CD8-positive, alpha-beta memory T cell (primary cell): ENCODE results near the gene FAM168A. TPM values are rescaled to one million over a fixed set of nuclear protein-coding genes. Genes with fewer than 3 reads are reported as not detected.

ENCODE experiments used
- CTCF ChIA-PET: fragments of 350-600 bp; sonication (Branson Sonifier 250); formaldehyde crosslinking; loops from one replicate; lab custom pipeline; 2021; ENCODE audit warnings: antibody characterized with exemption; lab: Charles Lee
- POLR2A ChIA-PET: fragments of 350-600 bp; sonication (Branson Sonifier 250); formaldehyde crosslinking; loops from one replicate; lab custom pipeline; 2021; ENCODE audit warnings: antibody characterized with exemption; lab: Charles Lee
- DNase-seq, 5 donors: peaks; one replicate each; pipeline versions ENCODE4 v3.0.0 to v3.0.0-alpha.2; 2020 to 2022; ENCODE audit warnings: mixed read lengths in 1 of 5
- H3K27ac ChIP-seq: one replicate; pipeline ENCODE4 v1.7.0; 2013; ENCODE audit warnings: low read depth, mild to moderate bottlenecking, low read length, moderate library complexity
- H3K27me3 ChIP-seq: 2 replicates; pipeline ENCODE4 v1.7.0; 2013; ENCODE audit warnings: low read length, mild to moderate bottlenecking; ENCODE audit not compliant: insufficient read depth, poor library complexity, severe bottlenecking
- H3K36me3 ChIP-seq: 2 replicates; pipeline ENCODE4 v1.7.0; 2013; ENCODE audit warnings: mild to moderate bottlenecking, low read length, moderate library complexity; ENCODE audit not compliant: insufficient read depth
- H3K4me1 ChIP-seq: 2 replicates; pipeline ENCODE4 v1.7.0; 2013; ENCODE audit warnings: mild to moderate bottlenecking, low read length, moderate library complexity; ENCODE audit not compliant: insufficient read depth
- H3K4me3 ChIP-seq: 2 replicates; pipeline ENCODE4 v1.7.0; 2013; ENCODE audit warnings: mild to moderate bottlenecking, low read length
- H3K9me3 ChIP-seq: 2 replicates; pipeline ENCODE4 v1.7.0; 2013; ENCODE audit warnings: mild to moderate bottlenecking, low read length
- H3K27ac Mint-ChIP-seq, 8 donors: one replicate each; pipeline ENCODE4 v1.8.0; 2020 to 2021; ENCODE audit warnings: mixed read lengths in 8 of 8, mild to moderate bottlenecking in 6 of 8, inconsistent platforms in 3 of 8, moderate library complexity in 3 of 8
- H3K27me3 Mint-ChIP-seq, 2 donors: one replicate each; pipeline ENCODE4 v1.8.0; 2020 to 2021; ENCODE audit warnings: mixed read lengths in 2 of 2, mild to moderate bottlenecking in 1 of 2, moderate library complexity in 1 of 2
- H3K36me3 Mint-ChIP-seq, 3 donors: one replicate each; pipeline ENCODE4 v1.8.0; 2020 to 2021; ENCODE audit warnings: mixed read lengths in 3 of 3, inconsistent platforms in 1 of 3, mild to moderate bottlenecking in 1 of 3
- H3K4me1 Mint-ChIP-seq, 3 donors: one replicate each; pipeline ENCODE4 v1.8.0; 2020 to 2021; ENCODE audit warnings: mixed read lengths in 3 of 3, inconsistent platforms in 1 of 3, mild to moderate bottlenecking in 1 of 3
- H3K4me3 Mint-ChIP-seq, 7 donors: one replicate each; pipeline ENCODE4 v1.8.0; 2020 to 2021; ENCODE audit warnings: mixed read lengths in 7 of 7, mild to moderate bottlenecking in 6 of 7, moderate library complexity in 4 of 7, inconsistent platforms in 2 of 7
- H3K9me3 Mint-ChIP-seq, 5 donors: one replicate each; pipeline ENCODE4 v1.8.0; 2020 to 2022; ENCODE audit warnings: mixed read lengths in 5 of 5, mild to moderate bottlenecking in 3 of 5, moderate library complexity in 2 of 5, inconsistent platforms in 1 of 5
- polyA plus RNA-seq: library from polyadenylated mRNA; unstranded; fragments of 300-500 nt; fragmentation: Illumina TruSeq; gene quantifications from one replicate; pipeline ENCODE4 v1.2.3, GENCODE V29; 2021
- total RNA-seq, 2 experiments: library from RNA; stranded (reverse); gene quantifications; one replicate each; pipeline ENCODE4 v1.2.3, GENCODE V29; 2021

The FAM168A gene
- total and polyA plus RNA-seq, 3 experiments from 2014 or later: 2.5 to 13.1 (median 11.7) TPM

- Histone ChIP-seq H3K27ac (no peak overlapping the region), H3K4me1 (peaks cover 44% of the 10 kb centered on the region), H3K36me3 (no peaks in the 10 kb centered on the region), H3K9me3 (no peaks in the 10 kb centered on the region), H3K4me3 (no peak overlapping the region), H3K27me3 (no peaks in the 10 kb centered on the region)
- DNase-seq: no peak
- H3K36me3 Mint-ChIP-seq: peaks cover 0 to 6% (median 0%) of the 10 kb centered on the region in 3 donors
- H3K27me3 Mint-ChIP-seq: peaks cover 0 to 9% of the 10 kb centered on the region in 2 donors
- H3K9me3 Mint-ChIP-seq: no peaks in the 10 kb centered on the region
- peak overlapping the region in 2 of 7 donors; percentile 34 to 54 for H3K4me3 Mint-ChIP-seq
- peaks cover 58 to 88% (median 59%) of the 10 kb centered on the region in 3 donors for H3K4me1 Mint-ChIP-seq
- peak overlapping the region in 6 of 8 donors; percentile 36 to 83 (median 61) for H3K27ac Mint-ChIP-seq
- ChIA-PET POLR2A (no interaction called here), CTCF (interaction anchor here (5.3 kb wide), 1 partner anchor 29 kb away, joined by 31 read pairs; no protein-coding TSS in a partner anchor)
These were observed 217.0 kb downstream of the FAM168A start for GRCh38 chr11:73380897-73381410.

DNA sequence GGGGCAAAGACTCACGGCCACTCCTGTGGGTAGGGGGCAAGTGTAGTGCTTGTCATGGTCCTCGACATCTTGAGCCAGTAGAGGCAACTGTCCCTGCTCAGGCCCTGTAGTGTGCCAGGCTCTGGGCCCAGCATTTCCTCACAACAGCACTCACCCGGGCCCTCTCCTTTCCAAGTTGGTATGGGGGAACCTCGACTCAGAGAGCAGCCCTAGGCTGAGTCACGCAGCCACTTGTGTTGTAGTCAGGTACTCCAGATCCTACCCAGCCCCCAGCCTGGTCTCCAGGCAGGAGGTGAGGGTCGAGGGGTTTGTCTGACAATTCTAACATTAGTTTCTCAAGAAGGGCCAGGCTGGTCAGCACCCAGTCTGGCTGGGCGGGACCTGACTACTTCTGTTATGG is 217.6 kb downstream of the FAM168A start:
- Histone ChIP-seq H3K4me3 (no peak overlapping the region), H3K27ac (no peak overlapping the region), H3K9me3 (no peaks in the 10 kb centered on the region), H3K4me1 (peaks cover 44% of the 10 kb centered on the region), H3K36me3 (no peaks in the 10 kb centered on the region), H3K27me3 (no peaks in the 10 kb centered on the region)
- no peaks in the 10 kb centered on the region for H3K9me3 Mint-ChIP-seq
- peaks cover 52 to 88% (median 59%) of the 10 kb centered on the region in 3 donors for H3K4me1 Mint-ChIP-seq
- DNase-seq: no peak
- peak overlapping the region in 6 of 8 donors; percentile 12 to 83 (median 72) for H3K27ac Mint-ChIP-seq
- peaks cover 0 to 9% of the 10 kb centered on the region in 2 donors for H3K27me3 Mint-ChIP-seq
- ChIA-PET POLR2A (no interaction called here), CTCF (interaction anchor here (0.8 to 5.3 kb wide), 3 partner anchors 29 to 74 kb away, joined by 3 to 31 read pairs (median 4); no protein-coding TSS in a partner anchor)
- H3K36me3 Mint-ChIP-seq: peaks cover 0 to 6% (median 0%) of the 10 kb centered on the region in 3 donors
- peak overlapping the region in 2 of 7 donors; percentile 25 to 29 for H3K4me3 Mint-ChIP-seq

DNA sequence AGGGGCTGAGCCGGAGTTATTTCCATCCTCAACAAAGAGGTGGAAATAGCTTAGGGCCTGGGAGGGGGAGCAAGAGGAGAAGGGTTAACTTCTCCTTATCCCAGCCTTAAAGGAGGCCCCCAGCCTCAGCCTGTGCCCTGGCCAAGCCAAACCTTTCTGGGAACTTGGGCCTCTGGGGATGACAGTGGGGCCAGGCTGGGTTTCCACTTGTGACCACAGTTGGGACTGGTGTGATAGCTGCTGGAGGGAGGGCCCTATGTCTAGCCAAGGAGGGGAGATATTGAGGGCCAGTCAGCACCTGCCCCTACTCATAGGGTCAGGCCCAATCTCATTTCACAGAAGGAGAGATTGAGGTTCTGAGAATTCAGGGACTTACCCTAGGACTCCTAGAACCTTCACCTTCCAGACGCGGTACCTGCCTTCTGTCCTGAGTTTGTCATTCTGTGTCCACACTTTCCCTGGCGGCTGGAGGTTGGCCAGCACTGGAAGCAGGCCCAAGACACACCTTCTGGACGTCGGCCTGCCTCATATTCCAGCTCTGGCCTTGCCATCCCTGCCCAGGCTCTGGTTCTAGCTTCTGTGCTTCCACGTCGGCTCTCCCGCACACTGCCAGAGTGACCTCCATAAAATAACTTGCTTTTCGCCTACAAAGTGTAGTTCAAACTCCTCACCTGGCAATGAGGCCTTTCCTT is 218.6 kb downstream of the FAM168A start:
- Mint-ChIP-seq H3K36me3 (peaks cover 0 to 6% (median 0%) of the 10 kb centered on the region in 3 donors), H3K9me3 (no peaks in the 10 kb centered on the region), H3K4me1 (peaks cover 42 to 80% (median 52%) of the 10 kb centered on the region in 3 donors), H3K27ac (peak overlapping the region; percentile 68 to 98 (median 77)), H3K27me3 (peaks cover 0 to 9% of the 10 kb centered on the region in 2 donors), H3K4me3 (peak overlapping the region in 6 of 7 donors; percentile 2 to 82 (median 32))
- H3K27ac ChIP-seq: peak overlapping the region; percentile 24
- no peaks in the 10 kb centered on the region for H3K27me3 ChIP-seq
- no peak overlapping the region for H3K4me3 ChIP-seq
- ChIA-PET CTCF (interaction anchor here (1.4 to 1.8 kb wide), 4 partner anchors 13 to 73 kb away, joined by 3 to 10 read pairs (median 4); no protein-coding TSS in a partner anchor), POLR2A (no interaction called here)
- H3K36me3 ChIP-seq: no peaks in the 10 kb centered on the region
- H3K4me1 ChIP-seq: peaks cover 37% of the 10 kb centered on the region
- no peaks in the 10 kb centered on the region for H3K9me3 ChIP-seq
- no peak for DNase-seq

- Histone ChIP-seq H3K27ac (peak overlapping the region; percentile 90), H3K9me3 (no peaks in the 10 kb centered on the region), H3K36me3 (no peaks in the 10 kb centered on the region), H3K4me3 (peak overlapping the region; percentile 81), H3K27me3 (no peaks in the 10 kb centered on the region), H3K4me1 (peaks cover 26% of the 10 kb centered on the region)
- DNase-seq: peak; percentile 53 to 81 (median 62)
- Mint-ChIP-seq H3K9me3 (no peaks in the 10 kb centered on the region), H3K27ac (peak overlapping the region; percentile 83 to 100 (median 98)), H3K36me3 (peaks cover 0 to 6% (median 0%) of the 10 kb centered on the region in 3 donors), H3K4me3 (peak overlapping the region; percentile 82 to 96 (median 92)), H3K4me1 (peaks cover 29 to 58% (median 37%) of the 10 kb centered on the region in 3 donors), H3K27me3 (peaks cover 0 to 9% of the 10 kb centered on the region in 2 donors)
- POLR2A ChIA-PET: no interaction called here
- CTCF ChIA-PET: interaction anchor here (0.9 to 1.4 kb wide), 6 partner anchors 10 to 42 kb away, joined by 3 to 5 read pairs (median 4); no protein-coding TSS in a partner anchor
These were observed 220.9 kb downstream of the FAM168A start for GRCh38 chr11:73376803-73377629.

- ChIA-PET CTCF (interaction anchor here (0.9 to 1.4 kb wide), 5 partner anchors 9 to 41 kb away, joined by 4 to 5 read pairs (median 4); no protein-coding TSS in a partner anchor), POLR2A (interaction anchor here (0.6 kb wide), 1 partner anchor 499 kb away, joined by 8 read pairs; no protein-coding TSS in a partner anchor)
- no peaks in the 10 kb centered on the region for H3K36me3 ChIP-seq
- Mint-ChIP-seq H3K36me3 (peaks cover 0 to 6% (median 0%) of the 10 kb centered on the region in 3 donors), H3K4me1 (peaks cover 29 to 54% (median 36%) of the 10 kb centered on the region in 3 donors), H3K27ac (peak within 1 kb of the TSS; percentile 92 to 100 (median 98)), H3K9me3 (no peaks in the 10 kb centered on the region), H3K27me3 (peaks cover 0 to 9% of the 10 kb centered on the region in 2 donors), H3K4me3 (peak within 1 kb of the TSS; percentile 82 to 96 (median 92))
- H3K4me1 ChIP-seq: peaks cover 26% of the 10 kb centered on the region
- no peaks in the 10 kb centered on the region for H3K9me3 ChIP-seq
- peak; percentile 89 to 96 (median 92) for DNase-seq
- peak within 1 kb of the TSS; percentile 90 for H3K27ac ChIP-seq
- H3K27me3 ChIP-seq: no peaks in the 10 kb centered on the region
- H3K4me3 ChIP-seq: peak within 1 kb of the TSS; percentile 81
These were observed 221.6 kb downstream of the FAM168A start, which contains the start of gene RELT for GRCh38 chr11:73376160-73376802. TSS of gene RELT (plus strand) at chr11:73376399. CDS start at chr11:73389137, 12,738 bp downstream.

- no peak for DNase-seq
- no peaks in the 10 kb centered on the region for H3K9me3 Mint-ChIP-seq
- H3K4me3 Mint-ChIP-seq: peak overlapping the region; percentile 71 to 96 (median 82)
- H3K9me3 ChIP-seq: no peaks in the 10 kb centered on the region
- peak overlapping the region; percentile 81 for H3K4me3 ChIP-seq
- POLR2A ChIA-PET: interaction anchor here (0.6 kb wide), 1 partner anchor 500 kb away, joined by 8 read pairs; no protein-coding TSS in a partner anchor
- peaks cover 0 to 9% of the 10 kb centered on the region in 2 donors for H3K27me3 Mint-ChIP-seq
- H3K27ac ChIP-seq: peak overlapping the region; percentile 60
- peaks cover 0 to 6% (median 0%) of the 10 kb centered on the region in 3 donors for H3K36me3 Mint-ChIP-seq
- H3K4me1 Mint-ChIP-seq: peaks cover 29 to 49% (median 32%) of the 10 kb centered on the region in 3 donors
- peak overlapping the region; percentile 86 to 96 (median 92) for H3K27ac Mint-ChIP-seq
- H3K36me3 ChIP-seq: no peaks in the 10 kb centered on the region
- no peaks in the 10 kb centered on the region for H3K27me3 ChIP-seq
- CTCF ChIA-PET: interaction anchor here (1.0 to 2.4 kb wide), 3 partner anchors 9 to 24 kb away, joined by 4 to 18 read pairs (median 11); no protein-coding TSS in a partner anchor
- H3K4me1 ChIP-seq: peaks cover 26% of the 10 kb centered on the region
These were observed 222.1 kb downstream of the FAM168A start for GRCh38 chr11:73375830-73376159.

DNA sequence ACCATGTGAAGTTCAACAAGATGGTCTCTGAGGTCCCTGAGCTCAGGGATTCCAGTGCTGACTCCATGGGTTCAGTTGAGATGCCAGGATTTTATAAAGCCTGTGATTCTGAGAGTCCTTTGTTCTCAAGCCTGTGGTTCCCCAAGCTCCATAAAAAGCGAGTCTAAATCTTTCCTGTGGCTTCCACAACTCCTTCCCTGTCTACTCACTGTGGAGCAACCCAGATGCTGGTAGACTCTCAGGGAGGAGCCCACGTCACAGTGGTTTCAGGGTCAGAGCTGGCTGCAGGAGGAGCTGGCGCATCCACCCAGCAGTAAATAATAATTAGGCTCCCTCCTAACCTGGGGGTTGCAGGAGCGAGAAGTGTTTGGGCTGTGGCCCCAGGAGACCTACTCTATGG is 223.8 kb downstream of the FAM168A start:
- Mint-ChIP-seq H3K4me1 (peaks cover 23 to 33% (median 26%) of the 10 kb centered on the region in 3 donors), H3K27ac (peak overlapping the region in 2 of 8 donors; percentile 68 to 96), H3K27me3 (peaks cover 0 to 6% of the 10 kb centered on the region in 2 donors), H3K9me3 (no peaks in the 10 kb centered on the region), H3K4me3 (peak overlapping the region in 1 of 7 donors; percentile 64), H3K36me3 (peaks cover 0 to 4% (median 0%) of the 10 kb centered on the region in 3 donors)
- H3K9me3 ChIP-seq: no peaks in the 10 kb centered on the region
- CTCF ChIA-PET: interaction anchor here (0.9 to 2.4 kb wide), 3 partner anchors 23 to 252 kb away, joined by 3 to 18 read pairs (median 3); no protein-coding TSS in a partner anchor
- POLR2A ChIA-PET: no interaction called here
- H3K27ac ChIP-seq: no peak overlapping the region
- no peak for DNase-seq
- H3K4me3 ChIP-seq: no peak overlapping the region
- peaks cover 26% of the 10 kb centered on the region for H3K4me1 ChIP-seq
- H3K36me3 ChIP-seq: no peaks in the 10 kb centered on the region
- no peaks in the 10 kb centered on the region for H3K27me3 ChIP-seq
